GM21576 (cell line): ENCODE data around the gene GLI2.

Experiments
- ATAC-seq: cut with Tn5 transposase; IDR thresholded peaks from one replicate; pipeline ENCODE4 v1.9.1; 2021; ENCODE audit warnings: mild to moderate bottlenecking, moderate library complexity; ENCODE audit not compliant: unreplicated experiment

Gene GLI2

GRCh38 chr2:120737340-120738101 lies 1.9 kb downstream of the GLI2 start:
- ATAC-seq = no peak

GRCh38 chr2:120738117-120738516 lies 2.4 kb downstream of the GLI2 start:
- no peak for ATAC-seq

DNA sequence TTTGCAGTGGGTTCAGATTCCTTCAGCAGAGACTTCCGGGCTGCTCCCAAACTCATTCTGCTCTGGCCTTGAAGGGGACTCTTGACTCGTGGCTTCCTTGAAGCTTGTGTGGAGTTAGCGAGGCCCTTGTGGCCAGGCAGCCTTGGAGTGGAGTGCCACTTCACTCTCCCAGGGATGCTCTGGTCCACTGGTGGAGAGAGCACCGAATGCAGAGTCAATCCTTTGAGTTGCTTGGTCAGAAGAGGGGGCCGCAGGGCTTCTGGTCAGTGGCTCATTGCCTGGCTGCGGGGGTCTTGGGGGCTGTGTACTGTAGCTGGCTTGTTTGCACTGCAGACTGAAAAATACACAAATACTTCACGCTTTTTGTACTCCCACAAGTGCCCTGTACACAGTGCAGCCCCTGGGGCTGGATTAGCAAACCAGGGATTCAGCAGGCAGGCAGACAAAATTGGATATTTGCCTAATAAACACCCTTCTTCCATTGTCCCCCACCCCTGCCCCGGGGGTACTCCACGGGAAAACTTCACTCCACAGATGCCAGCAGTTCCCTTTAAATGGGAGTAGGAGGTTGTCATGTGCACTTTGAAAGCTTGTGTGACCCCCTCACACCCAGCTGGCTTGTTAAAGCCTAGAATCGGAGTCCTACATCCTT lies 3.2 kb downstream of the GLI2 start:
- ATAC-seq = no peak

GRCh38 chr2:120739438-120740090 lies 3.9 kb downstream of the GLI2 start:
- no peak for ATAC-seq

GRCh38 chr2:120740375-120740764 lies 4.7 kb downstream of the GLI2 start:
- no peak for ATAC-seq

DNA sequence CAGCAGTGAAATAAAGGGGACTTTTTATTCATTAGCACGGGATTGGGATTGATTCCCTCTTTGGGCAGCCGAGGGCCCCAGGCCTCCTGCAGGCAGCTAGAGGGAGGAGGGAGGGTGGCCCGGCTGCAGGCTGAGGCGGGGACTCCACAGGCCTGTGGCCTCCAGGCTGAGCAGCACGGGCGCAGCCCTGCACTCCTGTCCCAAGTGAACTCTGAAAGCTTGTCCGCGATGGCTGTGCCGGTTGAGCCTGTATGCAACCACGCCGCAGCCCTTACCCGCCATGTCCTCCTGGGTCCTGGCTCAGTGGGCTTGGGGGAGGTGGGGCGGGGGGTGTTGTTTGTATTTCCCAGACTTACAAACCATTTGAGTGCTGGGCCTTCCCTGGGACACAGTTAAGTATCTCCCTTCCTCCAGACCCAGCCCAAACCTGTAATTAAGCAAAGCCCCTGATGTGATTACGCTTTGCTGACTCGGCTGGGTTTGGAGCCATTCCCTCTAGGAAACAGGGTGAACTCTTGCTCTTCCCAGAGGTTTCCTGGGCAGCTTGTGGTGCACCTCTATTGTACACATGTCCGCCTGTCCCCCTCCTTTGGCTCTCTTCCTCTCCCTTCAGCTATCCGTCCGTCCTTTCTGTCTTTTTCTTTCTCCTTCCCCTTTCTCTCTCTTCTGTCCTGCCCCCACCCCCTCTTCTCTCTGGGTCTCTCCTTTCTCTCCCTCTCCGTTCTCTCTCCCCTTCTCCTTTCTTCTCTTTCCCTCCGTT lies 5.3 kb downstream of the GLI2 start:
- ATAC-seq = no peak

DNA sequence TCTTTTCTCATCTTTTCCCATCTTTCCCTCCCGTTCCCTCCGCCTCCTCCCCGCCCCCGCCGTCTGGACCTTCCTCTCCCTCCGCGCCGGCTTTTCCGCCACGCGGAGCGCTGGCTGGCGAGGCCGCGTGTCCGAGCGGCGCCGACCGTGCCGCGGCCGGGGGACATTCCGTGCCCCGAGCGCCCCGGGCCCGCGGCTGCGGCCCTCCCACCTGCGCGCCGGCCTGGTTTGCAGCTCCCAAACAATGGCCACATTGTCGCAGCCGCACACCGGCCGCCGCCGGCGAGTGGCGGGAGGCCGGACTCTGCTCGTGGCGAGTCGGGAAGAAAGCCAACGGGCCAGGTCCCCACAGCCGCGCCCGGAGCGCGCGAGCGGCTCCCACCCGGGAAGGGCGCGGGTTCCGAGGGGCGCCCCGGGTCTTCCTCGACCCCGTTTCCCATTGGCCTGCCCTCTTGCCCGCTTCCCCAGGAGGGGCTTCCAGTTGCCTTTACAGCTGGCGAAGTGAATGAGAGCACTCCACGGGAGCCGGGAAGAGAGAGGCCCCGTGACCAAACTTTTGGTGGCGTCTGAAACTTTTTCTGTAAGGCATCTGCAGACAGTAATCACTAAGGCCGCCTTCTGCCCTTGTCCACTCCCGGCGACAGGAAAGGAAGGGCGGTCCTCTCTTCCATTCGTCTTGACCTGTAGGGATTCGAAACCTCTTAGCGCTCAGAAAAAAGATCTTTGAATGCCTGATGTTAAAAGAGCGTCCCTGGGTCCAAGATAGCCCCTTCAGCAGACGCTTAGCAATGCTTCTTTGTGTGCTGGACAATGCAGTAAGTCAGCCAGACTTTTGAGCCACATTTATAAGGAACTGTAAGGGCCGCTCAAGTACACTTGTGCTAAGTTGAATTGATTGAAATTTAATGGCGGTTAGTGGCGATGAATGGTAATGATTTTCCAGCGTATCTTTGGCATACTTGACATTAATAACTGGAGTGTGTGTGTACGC lies 6.2 kb downstream of the GLI2 start:
- ATAC-seq = no peak

DNA sequence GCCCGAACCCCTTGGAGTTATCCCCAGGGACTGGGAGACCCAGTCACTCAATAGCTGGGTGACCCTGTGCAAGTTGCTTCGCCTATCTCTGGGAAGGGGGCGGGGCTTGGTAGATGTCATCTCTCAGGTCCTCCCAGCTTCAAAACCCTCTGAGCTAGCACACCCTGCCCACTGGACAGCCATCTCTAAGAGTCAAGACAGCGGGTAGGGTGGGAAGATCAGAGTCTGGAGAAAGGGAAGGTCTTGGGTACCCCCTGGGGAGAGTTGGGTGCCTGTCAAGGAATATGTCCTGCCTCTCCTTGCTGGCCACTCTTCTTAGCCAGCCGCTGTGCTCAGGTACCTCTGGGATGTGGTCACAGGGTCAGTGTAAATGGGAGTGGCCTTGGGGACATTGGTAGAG lies 8.0 kb downstream of the GLI2 start:
- no peak for ATAC-seq

GRCh38 chr2:120744817-120745216 lies 9.1 kb downstream of the GLI2 start:
- no peak for ATAC-seq

GRCh38 chr2:120745420-120746111 lies 9.9 kb downstream of the GLI2 start:
- no peak for ATAC-seq

DNA sequence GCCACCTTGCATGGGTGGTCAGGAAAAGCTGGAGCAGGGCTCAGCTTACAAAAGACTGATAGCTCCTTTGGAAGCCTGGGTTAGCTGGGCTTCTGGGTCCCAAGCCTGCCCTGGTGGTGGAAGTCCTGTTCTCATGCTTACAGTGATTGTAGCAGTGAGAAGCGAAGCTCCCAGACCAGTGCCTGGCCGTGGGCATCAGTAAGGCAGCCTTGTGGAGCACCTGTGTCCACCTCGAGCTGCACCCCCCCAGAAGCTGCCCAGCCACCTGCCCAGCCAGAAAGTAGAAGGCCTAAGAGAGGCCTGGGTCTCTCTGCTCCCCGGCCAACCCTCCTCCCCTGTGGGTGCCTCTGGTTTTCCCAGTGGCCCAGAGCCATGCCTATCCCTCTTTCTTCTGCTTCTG lies 10.5 kb downstream of the GLI2 start:
- no peak for ATAC-seq

DNA sequence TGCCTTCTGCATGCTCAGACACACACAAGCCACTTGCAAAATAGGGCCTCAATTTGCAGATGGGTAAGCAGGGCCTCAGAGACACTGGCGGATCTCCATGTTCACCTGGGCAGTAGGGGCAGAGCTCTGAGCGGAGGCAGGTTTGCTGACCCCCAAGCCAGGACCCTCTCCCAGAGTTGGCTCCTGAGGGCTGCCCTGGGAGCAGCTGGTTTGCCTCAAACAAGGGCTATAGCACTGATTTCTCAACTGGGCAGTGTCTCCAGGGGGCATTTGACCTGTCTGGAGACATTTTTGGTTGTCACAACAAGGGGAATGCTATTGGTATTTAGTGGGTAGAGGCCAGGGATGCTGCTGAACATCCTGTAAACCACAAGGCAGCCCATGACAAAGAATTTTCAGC lies 11.6 kb downstream of the GLI2 start:
- ATAC-seq = no peak

GRCh38 chr2:120747706-120748105 lies 12.0 kb downstream of the GLI2 start:
- no peak for ATAC-seq

- ATAC-seq = no peak
Measured at GRCh38 chr2:120748310-120748709, 12.6 kb downstream of the GLI2 start.

DNA sequence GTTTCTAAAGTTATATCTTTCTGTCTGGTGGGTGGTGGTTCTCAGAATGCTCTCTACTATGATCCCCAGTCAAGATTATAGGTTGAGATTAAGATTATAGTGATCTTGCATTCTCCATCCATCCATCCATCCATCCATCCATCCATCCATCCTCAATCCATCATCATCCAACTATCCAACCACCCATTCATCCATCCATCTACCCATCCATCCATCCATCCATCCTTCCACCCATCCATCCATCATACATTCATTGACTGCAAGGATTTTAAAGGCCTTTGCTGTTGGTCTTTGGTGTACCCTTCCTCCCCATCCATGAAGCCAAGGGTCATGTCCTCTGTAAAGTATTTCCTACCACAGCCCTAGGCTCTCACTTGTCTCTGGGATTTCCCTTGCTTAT lies 13.1 kb downstream of the GLI2 start:
- ATAC-seq = no peak

DNA sequence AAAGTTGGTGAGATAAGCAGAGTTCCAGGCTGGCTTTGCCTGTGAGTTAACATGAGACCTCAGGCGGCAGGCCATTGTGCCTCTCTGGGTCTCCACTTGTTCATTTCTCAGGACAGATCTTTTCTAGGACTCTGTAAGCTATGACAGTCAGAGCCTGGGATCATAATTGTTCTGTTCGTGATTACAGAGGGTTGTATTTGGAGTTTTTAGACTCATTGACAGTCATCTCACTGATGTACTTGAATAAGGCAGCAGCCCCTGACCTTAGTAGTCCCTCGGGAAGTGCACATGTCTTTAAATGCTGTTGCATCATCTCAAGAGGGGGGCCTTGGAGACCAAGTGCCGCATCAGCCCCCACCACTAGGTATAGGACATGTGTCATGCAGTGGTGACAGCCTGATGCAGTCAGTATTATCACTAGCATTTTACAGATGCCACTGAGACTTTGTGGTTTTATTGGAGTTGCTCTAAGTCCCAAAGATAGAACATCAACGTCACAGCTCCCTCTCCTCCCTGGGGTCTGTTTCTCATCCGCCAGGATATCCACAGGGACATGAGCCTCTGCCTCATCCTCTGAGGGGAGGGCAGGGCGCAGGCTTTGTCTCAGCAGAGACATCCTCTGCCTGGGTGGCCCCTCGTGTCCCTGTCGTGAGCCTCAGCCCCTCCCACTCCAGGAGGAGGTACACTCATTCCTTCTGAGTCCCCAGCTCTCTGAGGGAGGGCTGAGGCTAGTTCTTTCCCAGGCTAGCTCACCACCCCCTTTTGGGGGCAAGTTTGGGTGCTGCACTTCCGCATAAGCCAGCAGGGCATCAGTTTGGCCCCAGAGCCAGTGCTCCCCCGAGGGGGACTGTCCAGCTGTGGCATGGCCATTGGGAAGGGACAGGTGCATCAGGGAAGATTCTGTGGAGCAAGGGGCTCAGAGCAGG lies 14.1 kb downstream of the GLI2 start:
- no peak for ATAC-seq

DNA sequence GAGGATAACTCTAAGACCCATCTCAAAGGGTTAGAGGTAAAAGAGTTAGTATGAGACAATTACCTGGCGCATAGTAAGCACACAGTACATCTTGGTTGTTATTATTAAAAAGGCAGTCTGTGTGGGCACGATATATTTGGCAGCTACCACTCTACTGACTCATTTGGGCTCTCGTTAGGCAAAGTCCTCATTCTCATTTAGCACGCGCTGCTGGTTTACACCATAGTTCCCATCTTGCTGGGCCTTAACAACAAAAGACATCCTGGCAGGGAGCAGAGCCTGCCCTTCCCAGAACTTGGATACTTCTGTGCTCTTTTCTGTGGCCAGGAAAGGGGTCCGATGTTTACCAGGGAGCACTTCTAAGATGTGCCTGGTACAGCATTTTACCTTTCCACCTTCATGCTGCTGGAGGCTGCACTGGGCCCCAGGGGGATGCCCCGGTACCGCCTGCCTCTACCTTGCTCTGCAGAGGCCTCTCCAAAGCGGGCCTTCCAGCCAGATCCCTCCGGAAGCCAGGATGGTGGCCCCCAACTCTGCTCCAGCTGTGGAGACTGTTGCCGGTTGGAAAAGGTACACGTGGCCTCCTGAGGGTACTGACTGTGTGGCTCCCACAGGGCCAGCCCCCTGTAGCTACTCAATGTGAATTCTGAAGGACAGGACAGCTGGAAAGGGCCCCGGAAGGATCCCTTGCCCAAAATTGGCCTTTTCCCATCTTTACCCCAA lies 15.0 kb downstream of the GLI2 start:
- ATAC-seq = no peak

DNA sequence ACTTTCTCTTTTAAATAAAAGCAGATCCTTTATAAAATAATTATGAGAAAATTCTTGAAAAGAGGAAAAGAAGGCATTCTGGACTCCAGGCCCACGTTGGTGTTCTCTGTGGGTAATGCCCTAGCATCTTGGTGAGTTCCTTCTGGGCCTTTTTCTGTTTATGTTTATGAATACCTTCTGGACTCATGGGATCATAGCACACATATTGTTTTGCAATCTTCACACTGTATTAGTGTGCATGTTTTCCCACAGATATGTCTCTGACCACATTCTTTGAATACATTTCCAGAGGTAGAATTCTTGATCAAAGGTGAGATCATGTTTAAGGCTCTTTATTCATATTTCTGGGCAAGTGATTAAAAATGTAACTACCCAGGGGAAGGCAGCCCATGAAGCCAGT lies 15.9 kb downstream of the GLI2 start:
- no peak for ATAC-seq
